ENCODE measurements around the gene VMAC. TPM values are rescaled to one million over a fixed set of nuclear protein-coding genes. Genes with fewer than 3 reads are reported as not detected.

Gene VMAC
- total RNA-seq, 2 donors from 2014 or later: 5.9 TPM

GRCh38 chr19:5890099-5890498 is 14.6 kb upstream of the VMAC start:
- H3K27me3 Mint-ChIP-seq (ENCODE audit: insufficient read depth): peaks cover 2% of the 10 kb centered on the region
- 75 to 79% methylated on average over 9 to 10 of the region's 10 CpGs for WGBS, 2 experiments (ENCODE audit: insufficient coverage in 1 of 2, insufficient read length in 1 of 2)
- Histone ChIP-seq H3K27ac (ENCODE audit: low read depth, low read length) (no peak overlapping the region), H3K27me3 (ENCODE audit: control insufficient read depth, insufficient read depth, low read length, poor library complexity, severe bottlenecking) (no peaks in the 10 kb centered on the region), H3K4me3 (ENCODE audit: low read length) (no peak overlapping the region), H3K9me3 (ENCODE audit: control insufficient read depth, low read length) (no peaks in the 10 kb centered on the region), H3K36me3 (ENCODE audit: control insufficient read depth, insufficient read depth, low read length) (no peaks in the 10 kb centered on the region), H3K4me1 (ENCODE audit: control insufficient read depth, insufficient read depth, low read length) (no peaks in the 10 kb centered on the region), H3K9ac (ENCODE audit: extremely low read depth, low read length, poor library complexity, severe bottlenecking) (no peak overlapping the region)
- peaks cover 3% of the 10 kb centered on the region for H3K4me1 Mint-ChIP-seq
- no peak for DNase-seq
- TF ChIP-seq, protein P1, sequence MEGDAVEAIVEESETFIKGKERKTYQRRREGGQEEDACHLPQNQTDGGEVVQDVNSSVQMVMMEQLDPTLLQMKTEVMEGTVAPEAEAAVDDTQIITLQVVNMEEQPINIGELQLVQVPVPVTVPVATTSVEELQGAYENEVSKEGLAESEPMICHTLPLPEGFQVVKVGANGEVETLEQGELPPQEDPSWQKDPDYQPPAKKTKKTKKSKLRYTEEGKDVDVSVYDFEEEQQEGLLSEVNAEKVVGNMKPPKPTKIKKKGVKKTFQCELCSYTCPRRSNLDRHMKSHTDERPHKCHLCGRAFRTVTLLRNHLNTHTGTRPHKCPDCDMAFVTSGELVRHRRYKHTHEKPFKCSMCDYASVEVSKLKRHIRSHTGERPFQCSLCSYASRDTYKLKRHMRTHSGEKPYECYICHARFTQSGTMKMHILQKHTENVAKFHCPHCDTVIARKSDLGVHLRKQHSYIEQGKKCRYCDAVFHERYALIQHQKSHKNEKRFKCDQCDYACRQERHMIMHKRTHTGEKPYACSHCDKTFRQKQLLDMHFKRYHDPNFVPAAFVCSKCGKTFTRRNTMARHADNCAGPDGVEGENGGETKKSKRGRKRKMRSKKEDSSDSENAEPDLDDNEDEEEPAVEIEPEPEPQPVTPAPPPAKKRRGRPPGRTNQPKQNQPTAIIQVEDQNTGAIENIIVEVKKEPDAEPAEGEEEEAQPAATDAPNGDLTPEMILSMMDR (conservative IDR thresholded peaks at IDR 0.05): no peak
- H3K27ac Mint-ChIP-seq: no peak overlapping the region
- no peaks in the 10 kb centered on the region for H3K36me3 Mint-ChIP-seq (ENCODE audit: low read depth)
- no peaks in the 10 kb centered on the region for H3K9me3 Mint-ChIP-seq
- no peak overlapping the region for H3K4me3 Mint-ChIP-seq

DNA sequence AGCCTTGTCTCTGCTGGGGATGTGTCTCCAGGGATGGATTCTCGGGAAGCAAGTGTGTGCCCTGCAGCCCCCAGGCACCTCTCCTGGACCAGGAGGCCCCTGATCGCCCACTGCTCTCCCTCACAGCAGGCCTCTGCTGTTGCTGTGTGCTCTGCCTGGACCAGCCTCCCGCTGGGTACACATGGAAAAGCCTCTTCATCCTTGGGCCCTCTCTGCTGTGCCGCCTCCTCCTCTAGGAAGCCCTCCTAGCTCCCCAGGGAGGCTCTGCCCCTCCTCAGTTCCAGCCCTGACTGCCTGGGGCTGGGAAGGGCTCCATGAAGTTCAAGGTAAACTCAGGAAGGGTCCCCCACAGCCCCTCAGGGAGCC is 13.1 kb upstream of the VMAC start:
- H3K36me3 ChIP-seq (ENCODE audit: control insufficient read depth, insufficient read depth, low read length): no peaks in the 10 kb centered on the region
- no peaks in the 10 kb centered on the region for H3K9me3 Mint-ChIP-seq
- peaks cover 3% of the 10 kb centered on the region for H3K4me1 Mint-ChIP-seq
- H3K27me3 ChIP-seq (ENCODE audit: control insufficient read depth, insufficient read depth, low read length, poor library complexity, severe bottlenecking): no peaks in the 10 kb centered on the region
- no peaks in the 10 kb centered on the region for H3K9me3 ChIP-seq (ENCODE audit: control insufficient read depth, low read length)
- H3K4me3 Mint-ChIP-seq: no peak overlapping the region
- no peaks in the 10 kb centered on the region for H3K4me1 ChIP-seq (ENCODE audit: control insufficient read depth, insufficient read depth, low read length)
- no peak overlapping the region for H3K27ac ChIP-seq (ENCODE audit: low read depth, low read length)
- TF ChIP-seq, protein P1 (conservative IDR thresholded peaks at IDR 0.05): no peak
- no peak for DNase-seq
- H3K36me3 Mint-ChIP-seq (ENCODE audit: low read depth): peaks cover 3% of the 10 kb centered on the region
- no peak overlapping the region for H3K4me3 ChIP-seq (ENCODE audit: low read length)
- H3K9ac ChIP-seq (ENCODE audit: extremely low read depth, low read length, poor library complexity, severe bottlenecking): no peak overlapping the region
- H3K27me3 Mint-ChIP-seq (ENCODE audit: insufficient read depth): peaks cover 2% of the 10 kb centered on the region
- H3K27ac Mint-ChIP-seq: no peak overlapping the region
- WGBS, 2 experiments (ENCODE audit: insufficient coverage in 1 of 2, insufficient read length in 1 of 2): 83 to 90% methylated on average over 2 to 4 of the region's 4 CpGs

DNA sequence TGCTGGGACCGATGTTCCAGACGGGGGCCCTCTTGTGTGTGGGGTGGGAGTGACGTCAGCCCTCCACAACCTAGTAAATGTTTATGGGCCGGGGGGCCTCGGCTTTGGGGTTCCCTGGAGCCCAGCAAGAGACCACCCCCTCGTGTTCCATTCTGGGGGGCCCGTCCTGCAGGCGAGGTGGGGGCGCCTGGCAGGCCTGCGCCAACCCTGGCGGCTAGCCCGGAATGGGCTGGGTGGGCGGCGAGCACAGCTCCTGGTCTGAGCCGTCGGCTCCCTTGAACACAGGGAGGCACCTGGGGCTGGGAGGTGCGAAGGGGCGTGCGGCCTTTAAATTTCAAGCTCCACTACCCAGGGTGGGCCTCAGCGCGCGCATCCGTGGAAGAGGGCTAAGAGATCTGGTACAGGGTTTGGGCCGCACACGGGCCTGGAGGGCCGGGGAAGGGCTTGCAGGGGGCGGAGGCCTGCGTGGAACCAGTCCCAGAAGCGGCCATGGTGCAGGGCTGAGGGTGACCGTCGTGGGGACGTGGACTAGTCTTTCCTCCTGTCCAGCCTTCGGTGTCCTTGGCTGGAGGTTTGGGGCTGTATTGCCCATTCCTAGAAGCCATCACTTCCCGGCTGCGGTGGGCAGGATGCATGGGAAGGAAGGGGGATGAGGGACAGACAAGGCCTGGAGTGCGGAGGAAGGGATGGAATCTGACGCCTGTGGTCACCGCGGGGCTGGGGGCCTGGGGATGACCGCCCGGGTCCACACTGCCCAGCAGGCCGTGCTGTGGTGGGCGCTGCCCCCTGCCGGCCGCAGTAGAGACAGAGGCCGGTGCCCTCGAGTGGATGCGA is 12.5 kb upstream of the VMAC start:
- H3K4me1 ChIP-seq (ENCODE audit: control insufficient read depth, insufficient read depth, low read length): no peaks in the 10 kb centered on the region
- H3K36me3 ChIP-seq (ENCODE audit: control insufficient read depth, insufficient read depth, low read length): no peaks in the 10 kb centered on the region
- H3K27ac ChIP-seq (ENCODE audit: low read depth, low read length): no peak overlapping the region
- H3K9me3 ChIP-seq (ENCODE audit: control insufficient read depth, low read length): no peaks in the 10 kb centered on the region
- peaks cover 3% of the 10 kb centered on the region for H3K4me1 Mint-ChIP-seq
- H3K4me3 Mint-ChIP-seq: no peak overlapping the region
- 37 to 57% methylated on average over 15 to 48 of the region's 48 CpGs for WGBS, 2 experiments (ENCODE audit: insufficient coverage in 1 of 2, insufficient read length in 1 of 2)
- peaks cover 3% of the 10 kb centered on the region for H3K36me3 Mint-ChIP-seq (ENCODE audit: low read depth)
- TF ChIP-seq, protein P1 (conservative IDR thresholded peaks at IDR 0.05): peak; percentile 92
- DNase-seq: peak; percentile 81
- no peaks in the 10 kb centered on the region for H3K9me3 Mint-ChIP-seq
- no peak overlapping the region for H3K9ac ChIP-seq (ENCODE audit: extremely low read depth, low read length, poor library complexity, severe bottlenecking)
- H3K27me3 ChIP-seq (ENCODE audit: control insufficient read depth, insufficient read depth, low read length, poor library complexity, severe bottlenecking): no peaks in the 10 kb centered on the region
- H3K27ac Mint-ChIP-seq: no peak overlapping the region
- peaks cover 2% of the 10 kb centered on the region for H3K27me3 Mint-ChIP-seq (ENCODE audit: insufficient read depth)
- H3K4me3 ChIP-seq (ENCODE audit: low read length): no peak overlapping the region
